ENCODE data around the gene FOXP1. TPM values are rescaled to one million over a fixed set of nuclear protein-coding genes. Genes with fewer than 3 reads are reported as not detected.

The FOXP1 gene
- total and polyA plus RNA-seq, 3 donors from 2014 or later: 37.8 to 105 (median 75.9) TPM

DNA sequence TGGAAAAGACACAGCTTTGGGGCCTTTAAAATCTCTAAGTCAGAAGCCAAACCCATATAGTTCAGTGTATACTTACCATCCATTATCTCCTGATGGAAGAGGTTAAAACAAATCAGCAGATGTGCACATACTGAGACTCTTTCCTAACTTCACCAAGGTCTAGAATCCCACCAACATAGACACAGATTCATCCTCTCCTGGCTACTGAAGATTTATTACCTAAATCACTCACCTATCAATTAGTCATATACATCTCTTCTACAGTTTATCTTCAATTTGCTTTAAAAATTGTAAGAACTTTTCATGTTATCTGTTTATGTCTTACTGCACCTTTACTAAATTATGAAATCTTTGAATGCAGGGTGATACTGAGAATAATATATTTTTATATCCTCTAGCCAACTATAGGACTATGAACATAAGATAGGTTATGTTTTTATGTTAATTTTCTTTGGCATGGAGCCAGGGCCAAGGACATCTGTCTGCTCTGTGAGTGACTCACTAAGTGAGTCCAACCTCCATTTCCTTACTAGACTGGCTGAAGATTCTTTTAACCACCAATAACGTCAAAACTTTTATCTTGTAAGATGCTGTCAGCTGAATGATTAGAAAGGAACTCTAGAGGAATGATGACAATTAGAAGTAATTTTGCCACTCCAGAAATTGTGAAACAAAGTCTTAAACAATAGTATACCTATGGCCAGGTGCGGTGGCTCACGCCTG is 397.6 kb downstream of the FOXP1 start:
- TF ChIP-seq, protein P1, sequence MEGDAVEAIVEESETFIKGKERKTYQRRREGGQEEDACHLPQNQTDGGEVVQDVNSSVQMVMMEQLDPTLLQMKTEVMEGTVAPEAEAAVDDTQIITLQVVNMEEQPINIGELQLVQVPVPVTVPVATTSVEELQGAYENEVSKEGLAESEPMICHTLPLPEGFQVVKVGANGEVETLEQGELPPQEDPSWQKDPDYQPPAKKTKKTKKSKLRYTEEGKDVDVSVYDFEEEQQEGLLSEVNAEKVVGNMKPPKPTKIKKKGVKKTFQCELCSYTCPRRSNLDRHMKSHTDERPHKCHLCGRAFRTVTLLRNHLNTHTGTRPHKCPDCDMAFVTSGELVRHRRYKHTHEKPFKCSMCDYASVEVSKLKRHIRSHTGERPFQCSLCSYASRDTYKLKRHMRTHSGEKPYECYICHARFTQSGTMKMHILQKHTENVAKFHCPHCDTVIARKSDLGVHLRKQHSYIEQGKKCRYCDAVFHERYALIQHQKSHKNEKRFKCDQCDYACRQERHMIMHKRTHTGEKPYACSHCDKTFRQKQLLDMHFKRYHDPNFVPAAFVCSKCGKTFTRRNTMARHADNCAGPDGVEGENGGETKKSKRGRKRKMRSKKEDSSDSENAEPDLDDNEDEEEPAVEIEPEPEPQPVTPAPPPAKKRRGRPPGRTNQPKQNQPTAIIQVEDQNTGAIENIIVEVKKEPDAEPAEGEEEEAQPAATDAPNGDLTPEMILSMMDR (IDR thresholded peaks at IDR 0.05): no peak
- TF ChIP-seq POLR2A (IDR thresholded peaks at IDR 0.05): no peak
- no peaks in the 10 kb centered on the region for H3K4me1 ChIP-seq
- H3K4me3 ChIP-seq: no peak overlapping the region
- intact Hi-C loops (cut with DNase I; ENCODE audit: low total_unique reads): no loop called here
- no peaks in the 10 kb centered on the region for H3K9me3 ChIP-seq
- H3K27me3 ChIP-seq: no peaks in the 10 kb centered on the region
- WGBS, 2 donors: 76 to 83% methylated on average over 3 of the region's 3 CpGs
- no peak overlapping the region for H3K27ac ChIP-seq
- no peak for DNase-seq
- H3K36me3 ChIP-seq (ENCODE audit: low read depth, missing control alignments): no peaks in the 10 kb centered on the region

GRCh38 chr3:71184252-71184651 is 399.3 kb downstream of the FOXP1 start:
- no peak for TF ChIP-seq POLR2A (IDR thresholded peaks at IDR 0.05)
- TF ChIP-seq, protein P1 (IDR thresholded peaks at IDR 0.05): no peak
- no peak overlapping the region for H3K4me3 ChIP-seq
- no peaks in the 10 kb centered on the region for H3K9me3 ChIP-seq
- intact Hi-C loops (cut with DNase I; ENCODE audit: low total_unique reads): no loop called here
- no peaks in the 10 kb centered on the region for H3K27me3 ChIP-seq
- no peak overlapping the region for H3K27ac ChIP-seq
- WGBS, 2 donors: 92 to 95% methylated on average over 1 of the region's 1 CpG
- no peaks in the 10 kb centered on the region for H3K4me1 ChIP-seq
- no peaks in the 10 kb centered on the region for H3K36me3 ChIP-seq (ENCODE audit: low read depth, missing control alignments)
- DNase-seq: no peak

- intact Hi-C loops (cut with DNase I; ENCODE audit: low total_unique reads): no loop called here
- H3K9me3 ChIP-seq: no peaks in the 10 kb centered on the region
- no peaks in the 10 kb centered on the region for H3K4me1 ChIP-seq
- TF ChIP-seq POLR2A (IDR thresholded peaks at IDR 0.05): no peak
- TF ChIP-seq, protein P1 (IDR thresholded peaks at IDR 0.05): no peak
- no peak for DNase-seq
- WGBS, 2 donors: 93 to 97% methylated on average over 5 of the region's 5 CpGs
- no peaks in the 10 kb centered on the region for H3K36me3 ChIP-seq (ENCODE audit: low read depth, missing control alignments)
- no peak overlapping the region for H3K4me3 ChIP-seq
- H3K27ac ChIP-seq: no peak overlapping the region
- no peaks in the 10 kb centered on the region for H3K27me3 ChIP-seq
These were observed 400.0 kb downstream of the FOXP1 start for GRCh38 chr3:71183549-71183948.

- intact Hi-C loops (cut with DNase I; ENCODE audit: low total_unique reads): no loop called here
- Histone ChIP-seq H3K36me3 (ENCODE audit: low read depth, missing control alignments) (no peaks in the 10 kb centered on the region), H3K27me3 (no peaks in the 10 kb centered on the region), H3K4me1 (no peaks in the 10 kb centered on the region), H3K27ac (no peak overlapping the region), H3K4me3 (no peak overlapping the region), H3K9me3 (no peaks in the 10 kb centered on the region)
- no peak for DNase-seq
- TF ChIP-seq, protein P1 (IDR thresholded peaks at IDR 0.05): no peak
- TF ChIP-seq POLR2A (IDR thresholded peaks at IDR 0.05): no peak
- WGBS, 2 donors: 91 to 92% methylated on average over 6 of the region's 6 CpGs
These were observed 403.0 kb downstream of the FOXP1 start for GRCh38 chr3:71180524-71180923.

- TF ChIP-seq, protein P1 (IDR thresholded peaks at IDR 0.05): no peak
- no peak for TF ChIP-seq POLR2A (IDR thresholded peaks at IDR 0.05)
- Histone ChIP-seq H3K27me3 (no peaks in the 10 kb centered on the region), H3K4me1 (no peaks in the 10 kb centered on the region), H3K4me3 (no peak overlapping the region), H3K36me3 (ENCODE audit: low read depth, missing control alignments) (no peaks in the 10 kb centered on the region), H3K9me3 (no peaks in the 10 kb centered on the region), H3K27ac (no peak overlapping the region)
- 84 to 98% methylated on average over 4 of the region's 4 CpGs for WGBS, 2 donors
- intact Hi-C loops (cut with DNase I; ENCODE audit: low total_unique reads): no loop called here
- no peak for DNase-seq
These were observed 406.2 kb downstream of the FOXP1 start for GRCh38 chr3:71177375-71177774.
